Activated naive CD8-positive, alpha-beta T cell treated with anti-CD3 and anti-CD28 coated beads, Interleukin-2, amount 10 ng/mL, durations not matched to agents 7 days and 5 days (primary cell): ENCODE results near the gene PAX3. TPM values are rescaled to one million over a fixed set of nuclear protein-coding genes. Genes with fewer than 3 reads are reported as not detected.

Experiments used
- ATAC-seq: fragments of 150-1000 bp; cut with Tn5 transposase; one replicate; pipeline ENCODE4 v1.10.0; 2021; ENCODE audit warnings: low read depth, moderate library complexity
- POLR2A ChIA-PET: fragments of 350-600 bp; sonication (Branson Sonifier 250); formaldehyde crosslinking; loops from one replicate; lab custom pipeline; 2021; ENCODE audit warnings: antibody characterized with exemption; lab: Charles Lee
- DNase-seq: peaks from one replicate; pipeline ENCODE4 v3.0.0; 2021
- H3K27ac Mint-ChIP-seq: one replicate; pipeline ENCODE4 v1.8.0; 2022; ENCODE audit warnings: mild to moderate bottlenecking, mixed read lengths
- H3K27me3 Mint-ChIP-seq: one replicate; pipeline ENCODE4 v1.8.0; 2022; ENCODE audit warnings: mild to moderate bottlenecking, moderate library complexity, mixed read lengths
- H3K36me3 Mint-ChIP-seq: one replicate; pipeline ENCODE4 v1.8.0; 2021; ENCODE audit warnings: mild to moderate bottlenecking, mixed read lengths
- H3K4me1 Mint-ChIP-seq: one replicate; pipeline ENCODE4 v1.8.0; 2021; ENCODE audit warnings: mixed read lengths
- H3K4me3 Mint-ChIP-seq: one replicate; pipeline ENCODE4 v1.8.0; 2022; ENCODE audit warnings: mild to moderate bottlenecking, moderate library complexity, mixed read lengths
- H3K9me3 Mint-ChIP-seq: one replicate; pipeline ENCODE4 v1.8.0; 2021; ENCODE audit warnings: mixed read lengths
- total RNA-seq, 2 experiments: library from RNA; stranded (reverse); gene quantifications; one replicate each; pipeline ENCODE4 v1.2.3, GENCODE V29; 2021

The PAX3 gene
- total RNA-seq, 2 experiments from 2014 or later, result not detected

DNA sequence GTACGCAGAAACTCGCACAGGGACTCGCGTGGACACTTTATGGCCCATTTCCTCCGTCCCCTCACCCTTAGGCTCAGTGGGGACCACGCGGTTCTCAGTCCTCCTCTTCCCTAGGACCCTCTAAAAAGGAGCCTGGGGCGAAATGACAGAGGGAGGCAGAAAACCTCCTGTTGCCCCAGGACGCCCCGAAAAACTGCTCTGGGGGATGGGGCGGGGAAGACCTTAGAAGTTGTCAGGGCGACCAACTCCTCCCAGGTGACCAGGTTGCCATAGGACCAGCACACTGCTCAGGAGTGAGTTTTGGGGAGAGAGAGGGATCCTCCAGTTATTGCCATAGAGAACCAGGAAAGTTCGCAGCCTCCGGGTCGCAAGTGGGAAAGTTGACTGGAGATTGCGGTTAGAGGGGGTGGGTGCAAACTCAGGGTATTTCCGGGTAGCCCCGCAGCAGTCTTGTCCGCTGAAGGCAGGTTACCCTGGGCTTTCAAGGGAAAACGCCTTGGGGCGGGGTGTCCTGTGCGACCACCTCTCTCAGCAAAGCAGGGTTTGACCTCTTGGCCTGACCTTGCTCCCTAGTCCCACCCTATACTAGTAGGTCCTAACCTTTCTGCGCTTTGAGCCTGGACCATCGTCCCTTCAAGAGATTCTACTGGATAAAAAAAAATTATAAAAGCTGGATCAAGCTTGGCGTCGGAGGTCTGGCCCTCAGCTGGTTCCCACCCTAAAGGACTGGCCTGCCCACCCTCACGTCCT lies 7.8 kb upstream of the PAX3 start:
- ATAC-seq (no peak), DNase-seq (no peak)
- Mint-ChIP-seq H3K27me3 (peaks cover 98% of the 10 kb centered on the region), H3K36me3 (peaks cover 6% of the 10 kb centered on the region), H3K4me1 (peaks cover 24% of the 10 kb centered on the region), H3K9me3 (peaks cover 7% of the 10 kb centered on the region), H3K27ac (no peak overlapping the region), H3K4me3 (peak overlapping the region; percentile 82)
- POLR2A ChIA-PET, result no interaction called here

DNA sequence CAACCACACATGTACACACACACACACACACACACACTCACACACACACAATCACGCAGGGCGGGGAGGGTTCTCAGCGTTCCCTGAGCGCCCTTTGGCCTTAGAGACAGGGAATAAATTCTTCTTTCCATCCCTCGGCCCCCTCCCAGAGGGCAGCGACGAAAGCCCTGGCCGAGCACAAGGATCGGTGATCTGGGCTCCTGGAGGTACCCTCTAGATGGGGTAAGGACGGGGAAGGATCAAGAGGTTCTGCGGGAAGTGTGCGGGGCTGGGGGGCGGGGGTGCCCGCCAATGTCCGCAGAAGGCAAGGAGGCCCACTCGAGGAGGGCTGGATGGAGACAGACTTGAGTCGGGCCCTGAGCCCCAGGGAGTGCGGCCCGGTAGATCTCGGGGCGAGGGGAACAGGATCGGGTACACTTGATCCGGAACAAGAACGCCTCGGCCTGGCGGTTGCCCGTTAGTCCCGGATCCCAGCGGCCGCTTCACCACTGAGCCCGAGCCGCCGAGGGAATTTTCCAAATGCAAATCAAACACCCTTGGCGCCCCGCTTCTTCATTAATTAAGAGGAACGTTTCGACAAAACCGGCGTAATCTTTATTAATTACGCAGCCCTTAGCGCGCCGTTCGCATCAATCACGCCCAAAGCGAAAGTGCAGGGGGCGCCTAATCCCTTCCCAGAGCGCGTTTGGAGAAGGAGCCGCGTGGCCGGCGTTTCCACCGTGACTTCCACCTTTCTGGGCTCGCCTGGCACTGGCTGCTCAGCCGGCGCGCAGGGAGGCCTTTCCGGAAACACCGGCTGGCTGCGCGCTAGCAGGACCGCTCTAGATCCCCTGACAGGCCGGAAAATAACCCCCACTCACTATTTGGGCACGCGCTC lies 7.0 kb upstream of the PAX3 start:
- H3K4me1 Mint-ChIP-seq, result peaks cover 24% of the 10 kb centered on the region
- H3K27ac Mint-ChIP-seq, result peak overlapping the region; percentile 37
- H3K9me3 Mint-ChIP-seq, result peaks cover 7% of the 10 kb centered on the region
- peaks cover 6% of the 10 kb centered on the region for H3K36me3 Mint-ChIP-seq
- DNase-seq (peak; percentile 42), ATAC-seq (no peak)
- POLR2A ChIA-PET, result no interaction called here
- H3K4me3 Mint-ChIP-seq, result peak overlapping the region; percentile 82
- H3K27me3 Mint-ChIP-seq, result peaks cover 97% of the 10 kb centered on the region

DNA sequence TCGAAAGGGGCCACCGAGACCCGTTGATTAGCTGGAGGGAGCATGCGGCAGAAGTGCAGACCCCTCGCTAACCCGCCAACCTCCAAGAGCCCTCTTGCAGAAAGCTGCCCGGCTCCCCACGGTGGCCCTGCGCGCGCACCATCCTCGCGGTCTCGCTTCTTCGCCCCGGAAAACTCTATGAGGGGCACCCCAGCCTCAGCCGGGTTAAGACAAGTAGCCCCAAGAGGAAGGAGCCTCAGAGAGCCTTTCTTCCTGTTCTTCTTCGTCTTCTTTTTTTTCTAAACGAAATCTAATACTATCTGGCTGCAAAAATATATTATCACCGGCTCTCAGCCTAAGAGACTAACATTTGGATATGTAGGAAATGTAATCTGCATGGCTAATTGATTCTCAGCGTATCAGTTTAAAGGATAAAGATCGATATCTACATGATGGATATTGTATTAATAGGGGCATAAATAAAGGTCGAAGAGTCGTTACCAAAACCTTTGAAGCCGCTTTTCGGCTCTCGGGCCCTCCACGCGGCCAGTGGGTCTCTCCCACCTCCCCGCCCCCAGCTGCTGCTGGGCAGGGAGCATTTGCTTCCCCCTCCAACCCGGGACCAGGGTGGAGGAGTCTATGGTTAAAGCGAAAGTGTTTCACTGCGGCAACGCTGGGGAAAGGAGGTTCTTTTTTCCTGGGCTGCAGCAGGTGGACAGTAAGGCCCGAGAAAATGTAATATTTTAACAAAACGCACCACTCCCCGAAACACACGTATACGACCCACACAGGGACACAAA lies 6.1 kb upstream of the PAX3 start:
- Mint-ChIP-seq H3K9me3 (peaks cover 7% of the 10 kb centered on the region), H3K36me3 (peaks cover 6% of the 10 kb centered on the region), H3K27ac (peak overlapping the region; percentile 37), H3K4me3 (peak overlapping the region; percentile 82), H3K27me3 (peaks cover 97% of the 10 kb centered on the region), H3K4me1 (peaks cover 24% of the 10 kb centered on the region)
- ATAC-seq, result no peak
- POLR2A ChIA-PET, result no interaction called here
- DNase-seq, result peak; percentile 38

DNA sequence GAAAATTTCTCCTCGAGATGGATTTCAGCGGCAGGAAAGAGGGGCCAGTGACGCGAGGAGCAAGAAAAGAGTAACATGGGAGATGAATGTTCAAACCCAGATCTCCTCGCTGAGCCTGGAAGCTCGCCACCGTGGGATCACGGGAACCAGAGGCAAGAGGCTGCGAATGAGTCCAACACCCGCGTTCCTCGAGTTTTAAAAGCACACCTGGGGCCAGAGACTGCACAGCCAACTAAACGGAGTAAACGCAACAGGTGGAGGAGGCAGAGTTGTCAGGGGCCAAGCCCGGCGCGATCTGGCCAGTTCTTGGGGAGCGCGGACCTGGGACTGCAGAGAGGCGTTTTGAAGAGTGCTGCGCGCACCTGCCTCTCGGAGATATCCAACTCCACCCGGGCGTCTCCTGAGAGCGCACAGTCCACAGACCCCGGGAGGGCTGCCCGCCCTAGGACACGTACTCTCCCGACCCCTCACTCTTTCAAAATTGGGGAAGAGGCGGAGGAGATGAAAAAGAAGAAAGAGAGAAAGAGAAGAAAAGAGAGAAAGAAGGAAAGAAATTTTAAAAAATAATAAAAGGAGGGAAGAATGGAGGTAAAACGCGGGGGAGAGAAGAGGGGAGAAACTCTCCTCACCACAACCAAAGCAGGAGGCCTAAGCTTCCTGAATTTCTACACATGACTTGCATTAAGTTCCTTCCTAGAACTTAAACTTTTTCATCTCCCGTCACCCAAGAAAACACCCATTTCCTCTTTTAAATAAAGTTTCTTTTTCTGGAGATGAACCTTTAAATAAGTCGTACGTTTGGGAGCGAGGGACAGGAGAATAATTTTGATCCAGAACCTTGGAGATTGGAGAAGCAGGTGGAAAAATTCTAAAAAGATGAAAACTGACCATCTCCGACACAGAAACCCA lies 5.3 kb upstream of the PAX3 start:
- no peak for ATAC-seq
- Mint-ChIP-seq H3K4me1 (peaks cover 27% of the 10 kb centered on the region), H3K4me3 (peak overlapping the region; percentile 82), H3K36me3 (peaks cover 9% of the 10 kb centered on the region), H3K27ac (peak overlapping the region; percentile 54), H3K9me3 (peaks cover 11% of the 10 kb centered on the region), H3K27me3 (peaks cover 97% of the 10 kb centered on the region)
- POLR2A ChIA-PET, result no interaction called here
- no peak for DNase-seq

DNA sequence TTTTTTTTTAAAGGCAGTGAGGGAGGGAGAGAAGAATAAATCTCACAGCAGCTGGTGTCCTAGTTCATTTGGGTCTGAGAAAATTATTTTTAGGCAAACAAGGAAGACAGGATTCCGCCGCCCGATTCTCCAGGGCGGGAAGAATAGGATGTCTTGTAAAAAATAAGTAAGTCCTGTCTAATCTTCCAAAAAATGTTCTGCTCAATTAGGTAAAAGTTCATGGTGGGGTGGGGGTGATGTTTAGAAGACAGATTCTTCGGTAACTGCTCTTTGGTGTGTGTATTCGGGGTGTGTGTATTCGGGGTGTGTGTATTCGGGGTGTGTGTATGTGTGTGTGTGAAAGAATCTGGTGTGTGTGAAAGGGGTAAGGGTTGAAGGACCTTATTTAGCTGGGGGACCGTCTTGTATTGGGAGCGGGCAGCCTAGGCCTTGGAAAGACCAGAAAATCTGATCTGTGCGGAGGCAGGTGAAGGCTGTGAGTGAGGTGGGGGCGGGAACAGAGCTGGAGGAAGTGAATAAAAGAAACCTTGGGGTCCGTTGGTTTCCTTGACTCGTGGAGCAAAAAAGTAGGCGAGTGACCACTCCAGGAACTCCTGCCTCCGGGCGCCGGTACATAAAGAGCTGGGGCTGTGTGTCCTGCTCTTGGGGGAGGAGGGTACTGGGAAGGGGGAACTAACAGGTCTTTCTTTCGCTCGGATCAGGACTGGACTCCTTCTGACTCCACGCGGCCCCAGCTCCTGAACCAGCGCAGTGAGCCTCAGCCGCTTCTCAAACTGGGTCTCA lies 4.4 kb upstream of the PAX3 start:
- POLR2A ChIA-PET, result no interaction called here
- Mint-ChIP-seq H3K36me3 (peaks cover 9% of the 10 kb centered on the region), H3K27me3 (peaks cover 96% of the 10 kb centered on the region), H3K4me1 (peaks cover 28% of the 10 kb centered on the region), H3K9me3 (peaks cover 12% of the 10 kb centered on the region), H3K4me3 (peak overlapping the region; percentile 14), H3K27ac (peak overlapping the region; percentile 19)
- DNase-seq (no peak), ATAC-seq (no peak)

DNA sequence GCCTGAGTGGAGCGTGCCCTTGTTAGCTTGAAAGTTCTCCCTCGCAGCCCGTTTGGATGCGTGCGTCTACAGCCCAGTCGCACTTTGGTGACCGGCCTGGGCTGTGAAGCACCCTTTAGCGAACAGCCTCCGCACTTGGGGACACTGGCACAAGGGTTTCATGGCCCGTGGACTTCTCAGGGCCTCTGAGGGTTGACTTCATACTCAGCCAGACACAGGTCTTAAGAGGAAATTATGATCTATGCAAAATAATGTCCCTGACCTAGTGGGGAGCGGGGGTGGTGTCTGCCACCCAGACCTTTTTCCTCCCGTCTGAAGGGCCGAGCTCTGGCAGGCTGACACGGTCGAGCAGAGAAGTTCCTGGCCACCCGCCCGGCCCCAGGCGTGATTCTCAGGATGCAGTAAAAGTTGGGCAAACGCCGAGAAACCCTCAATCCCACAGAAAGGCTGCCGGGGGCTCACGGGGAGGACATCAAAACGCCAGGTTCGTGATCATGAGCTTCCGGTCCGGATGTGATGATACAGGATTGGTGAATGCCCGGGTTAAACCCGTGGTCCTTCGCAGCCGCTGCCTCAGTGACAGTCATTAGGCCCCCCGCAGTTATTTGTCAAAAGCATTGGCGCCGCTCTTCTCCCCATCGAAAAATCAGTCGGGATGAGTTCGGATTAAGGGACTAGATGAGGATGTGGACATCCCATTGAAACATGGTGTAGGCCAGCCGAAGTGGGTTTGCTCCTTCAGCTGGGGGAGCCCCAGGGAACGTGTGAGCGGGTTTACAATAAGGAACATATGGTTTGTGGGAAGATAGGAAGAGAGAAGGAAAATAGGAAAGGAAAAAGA lies 3.6 kb upstream of the PAX3 start:
- peaks cover 9% of the 10 kb centered on the region for H3K36me3 Mint-ChIP-seq
- ATAC-seq, result no peak
- POLR2A ChIA-PET, result no interaction called here
- peaks cover 12% of the 10 kb centered on the region for H3K9me3 Mint-ChIP-seq
- peaks cover 97% of the 10 kb centered on the region for H3K27me3 Mint-ChIP-seq
- peak overlapping the region; percentile 59 for H3K27ac Mint-ChIP-seq
- DNase-seq, result no peak
- peak overlapping the region; percentile 17 for H3K4me3 Mint-ChIP-seq
- peaks cover 27% of the 10 kb centered on the region for H3K4me1 Mint-ChIP-seq

DNA sequence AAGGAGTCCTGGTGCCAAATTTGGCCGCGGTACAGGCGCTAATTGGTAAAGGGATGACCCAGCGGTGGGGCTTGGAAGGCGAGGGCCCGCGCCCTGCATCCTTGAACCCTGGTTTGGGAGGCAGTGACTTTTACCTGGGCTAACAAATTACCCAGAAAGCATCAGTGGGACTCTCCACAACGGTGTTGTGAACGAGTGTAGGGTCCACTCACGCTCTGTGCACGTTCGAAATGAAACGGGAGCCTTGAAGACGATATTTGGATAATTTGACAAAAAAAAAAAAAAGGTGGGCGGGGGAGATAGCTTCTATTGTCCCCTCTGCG lies 3.0 kb upstream of the PAX3 start:
- no peak overlapping the region for H3K27ac Mint-ChIP-seq
- H3K4me3 Mint-ChIP-seq, result no peak overlapping the region
- peaks cover 27% of the 10 kb centered on the region for H3K4me1 Mint-ChIP-seq
- H3K27me3 Mint-ChIP-seq, result peaks cover 97% of the 10 kb centered on the region
- ATAC-seq (no peak), DNase-seq (no peak)
- peaks cover 12% of the 10 kb centered on the region for H3K9me3 Mint-ChIP-seq
- peaks cover 9% of the 10 kb centered on the region for H3K36me3 Mint-ChIP-seq
- POLR2A ChIA-PET, result no interaction called here

DNA sequence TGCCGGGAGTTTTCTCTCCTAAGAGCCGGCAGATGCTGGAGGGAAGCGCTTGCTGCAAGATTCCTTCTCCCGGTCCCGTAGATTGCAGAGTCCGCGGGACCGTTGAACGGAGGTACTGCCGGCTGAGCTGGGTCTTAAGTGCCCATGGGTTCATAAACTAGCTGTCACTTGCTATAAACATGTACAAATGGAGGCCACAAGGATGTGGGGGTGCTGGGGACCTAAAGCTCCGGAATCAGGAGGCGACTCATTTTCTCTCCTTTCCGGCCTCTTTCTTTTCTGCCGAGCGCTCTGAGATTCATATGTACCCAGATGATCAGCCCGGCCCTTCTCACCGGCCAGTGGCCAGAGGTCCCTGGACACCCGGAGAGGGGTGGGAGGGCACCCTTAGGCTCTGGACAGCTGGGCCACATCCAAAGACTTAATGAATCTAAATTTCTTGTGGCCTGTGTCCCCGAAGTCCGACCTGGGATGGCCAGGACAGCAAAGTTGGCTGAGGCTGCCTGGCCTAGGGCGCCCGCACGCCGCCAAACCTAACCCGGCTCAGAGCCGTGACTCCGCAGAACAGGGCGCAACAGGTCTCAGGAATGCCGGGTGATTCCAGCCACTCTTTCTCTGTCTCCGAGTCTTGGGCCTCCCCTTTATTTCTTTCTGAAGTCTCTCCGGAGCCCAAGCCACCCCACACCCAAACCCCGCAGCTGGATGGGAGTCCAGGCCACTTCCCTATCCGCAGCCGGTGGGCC lies 2.4 kb upstream of the PAX3 start:
- DNase-seq (peak; percentile 34), ATAC-seq (no peak)
- H3K4me3 Mint-ChIP-seq, result no peak overlapping the region
- peaks cover 25% of the 10 kb centered on the region for H3K4me1 Mint-ChIP-seq
- POLR2A ChIA-PET, result no interaction called here
- H3K9me3 Mint-ChIP-seq, result peaks cover 14% of the 10 kb centered on the region
- peaks cover 97% of the 10 kb centered on the region for H3K27me3 Mint-ChIP-seq
- peaks cover 10% of the 10 kb centered on the region for H3K36me3 Mint-ChIP-seq
- no peak overlapping the region for H3K27ac Mint-ChIP-seq

DNA sequence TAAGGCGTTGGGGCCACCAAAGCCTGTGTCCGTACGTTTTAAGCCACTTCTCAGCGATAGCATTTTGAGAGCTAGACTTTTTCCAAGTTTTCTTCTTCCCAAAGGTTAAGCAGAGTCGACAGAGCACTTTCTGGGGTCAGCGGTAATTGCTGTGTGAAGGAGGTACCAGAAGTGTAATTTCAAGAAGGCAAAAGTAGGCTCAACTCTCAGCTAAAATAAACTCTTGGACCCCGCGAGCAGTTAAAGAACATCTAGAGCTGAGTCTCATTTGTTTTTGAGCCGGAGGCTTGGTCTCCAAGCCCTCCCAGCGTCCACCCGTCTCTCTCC lies 1.9 kb upstream of the PAX3 start:
- ATAC-seq, result no peak
- Mint-ChIP-seq H3K4me1 (peaks cover 25% of the 10 kb centered on the region), H3K9me3 (peaks cover 14% of the 10 kb centered on the region), H3K27me3 (peaks cover 97% of the 10 kb centered on the region), H3K4me3 (no peak overlapping the region), H3K36me3 (peaks cover 10% of the 10 kb centered on the region), H3K27ac (no peak overlapping the region)
- POLR2A ChIA-PET, result no interaction called here
- DNase-seq, result no peak

DNA sequence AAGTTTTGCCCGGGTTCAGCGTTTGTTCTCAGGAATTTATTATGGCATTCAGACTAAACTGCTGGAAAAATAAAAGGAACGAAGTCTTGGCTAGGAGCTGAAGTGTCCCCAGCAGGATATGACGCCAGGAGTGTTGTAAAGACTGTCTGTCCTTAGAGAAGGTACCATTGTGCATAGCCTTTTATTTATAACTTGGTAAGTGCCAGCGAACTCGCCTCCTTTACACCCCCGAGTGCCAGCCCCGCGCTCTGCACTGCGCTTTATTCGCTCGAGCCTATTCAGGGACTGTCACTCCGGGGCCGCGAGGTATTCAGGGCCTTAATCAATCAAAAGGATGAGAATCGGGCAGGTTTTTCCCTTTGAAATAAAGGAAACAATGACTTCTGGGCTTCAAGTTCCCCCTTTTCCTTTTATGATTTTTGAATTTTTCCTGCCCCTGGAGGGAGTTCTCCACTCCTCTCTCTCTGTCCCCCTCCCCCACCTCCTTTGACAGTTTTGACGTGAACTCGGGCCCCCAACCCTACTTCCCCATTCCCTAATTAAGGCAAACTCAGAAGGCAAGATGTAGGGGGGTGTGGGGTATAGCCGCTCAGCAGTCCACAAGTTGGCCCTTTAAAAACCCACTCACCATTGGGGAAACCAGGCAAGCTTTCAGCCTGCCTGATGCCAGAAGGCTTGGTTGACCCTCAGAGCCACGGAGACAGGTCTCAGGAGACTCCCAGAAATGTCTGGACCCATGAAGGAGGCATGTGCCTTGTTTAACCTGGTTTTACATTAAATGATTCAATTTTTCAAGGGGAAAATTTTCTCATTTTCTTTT lies 1.3 kb upstream of the PAX3 start:
- Mint-ChIP-seq H3K36me3 (peaks cover 12% of the 10 kb centered on the region), H3K27ac (no peak overlapping the region), H3K27me3 (peaks cover 98% of the 10 kb centered on the region), H3K4me1 (peaks cover 21% of the 10 kb centered on the region), H3K9me3 (peaks cover 14% of the 10 kb centered on the region), H3K4me3 (no peak overlapping the region)
- no peak for DNase-seq
- POLR2A ChIA-PET, result no interaction called here
- no peak for ATAC-seq

DNA sequence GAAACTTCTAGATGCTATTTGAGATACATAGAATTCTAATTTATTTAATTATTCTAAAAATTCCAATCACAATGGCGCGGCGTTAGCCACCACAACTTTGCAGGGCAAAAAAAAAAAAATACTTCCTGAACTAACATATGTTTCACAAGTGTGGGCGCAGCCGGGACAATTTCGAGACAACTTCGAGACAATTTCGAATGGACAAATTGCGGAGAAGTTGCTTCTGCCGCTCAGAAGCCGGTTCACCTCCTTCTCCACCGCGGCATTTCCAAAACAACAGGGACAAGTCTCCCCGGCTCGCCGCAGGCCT lies 842 bp downstream of the PAX3 start:
- POLR2A ChIA-PET, result no interaction called here
- H3K9me3 Mint-ChIP-seq, result peaks cover 12% of the 10 kb centered on the region
- H3K36me3 Mint-ChIP-seq, result peaks cover 9% of the 10 kb centered on the region
- H3K27ac Mint-ChIP-seq, result no peak overlapping the region
- H3K27me3 Mint-ChIP-seq, result peaks cover 98% of the 10 kb centered on the region
- peaks cover 18% of the 10 kb centered on the region for H3K4me1 Mint-ChIP-seq
- ATAC-seq (no peak), DNase-seq (no peak)
- no peak overlapping the region for H3K4me3 Mint-ChIP-seq
